ENCODE results near the gene TARDBP.

TARDBP gene

GRCh38 chr1:10978719-10979118 lies 33.7 kb upstream of the TARDBP start:
- H3F3A ChIP-seq (ENCODE audit: control insufficient read depth, insufficient read depth), result no peaks in the 10 kb centered on the region
- no peak for TF ChIP-seq EZH2phosphoT487 (IDR thresholded peaks at IDR 0.05; ENCODE audit: borderline replicate concordance, low read length)
- TF ChIP-seq, protein P1, sequence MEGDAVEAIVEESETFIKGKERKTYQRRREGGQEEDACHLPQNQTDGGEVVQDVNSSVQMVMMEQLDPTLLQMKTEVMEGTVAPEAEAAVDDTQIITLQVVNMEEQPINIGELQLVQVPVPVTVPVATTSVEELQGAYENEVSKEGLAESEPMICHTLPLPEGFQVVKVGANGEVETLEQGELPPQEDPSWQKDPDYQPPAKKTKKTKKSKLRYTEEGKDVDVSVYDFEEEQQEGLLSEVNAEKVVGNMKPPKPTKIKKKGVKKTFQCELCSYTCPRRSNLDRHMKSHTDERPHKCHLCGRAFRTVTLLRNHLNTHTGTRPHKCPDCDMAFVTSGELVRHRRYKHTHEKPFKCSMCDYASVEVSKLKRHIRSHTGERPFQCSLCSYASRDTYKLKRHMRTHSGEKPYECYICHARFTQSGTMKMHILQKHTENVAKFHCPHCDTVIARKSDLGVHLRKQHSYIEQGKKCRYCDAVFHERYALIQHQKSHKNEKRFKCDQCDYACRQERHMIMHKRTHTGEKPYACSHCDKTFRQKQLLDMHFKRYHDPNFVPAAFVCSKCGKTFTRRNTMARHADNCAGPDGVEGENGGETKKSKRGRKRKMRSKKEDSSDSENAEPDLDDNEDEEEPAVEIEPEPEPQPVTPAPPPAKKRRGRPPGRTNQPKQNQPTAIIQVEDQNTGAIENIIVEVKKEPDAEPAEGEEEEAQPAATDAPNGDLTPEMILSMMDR (IDR thresholded peaks at IDR 0.05; ENCODE audit: low read depth, low read length, poor library complexity, severe bottlenecking), result no peak
- no peak overlapping the region for H3K4me3 ChIP-seq (ENCODE audit: low read length)

DNA sequence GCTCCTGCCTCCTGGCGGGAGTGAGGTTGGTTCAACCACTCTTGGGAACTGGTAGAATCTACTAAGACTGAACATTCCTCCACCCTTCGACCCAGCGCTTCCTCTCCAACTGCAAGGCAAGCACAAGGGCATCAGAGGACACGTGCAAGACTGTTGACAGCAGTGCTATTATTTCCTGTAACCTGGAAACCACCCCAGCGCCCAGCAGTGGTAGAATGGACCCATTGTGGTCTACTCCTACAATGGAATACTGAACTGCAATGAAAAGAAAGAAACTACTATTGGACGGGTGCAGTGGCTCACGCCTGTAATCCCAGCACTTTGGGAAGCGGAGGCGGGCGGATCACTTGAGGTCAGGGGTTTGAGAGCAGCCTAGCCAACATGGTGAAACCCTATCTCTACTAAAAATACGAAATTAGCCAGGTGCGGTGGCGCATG lies 33.0 kb upstream of the TARDBP start:
- no peaks in the 10 kb centered on the region for H3K9me2 ChIP-seq (replicated peaks; ENCODE audit: control insufficient read depth, low read length)
- H3F3A ChIP-seq (ENCODE audit: control insufficient read depth, insufficient read depth), result no peaks in the 10 kb centered on the region
- no peak overlapping the region for H3K27ac ChIP-seq (ENCODE audit: low read depth, low read length)
- H3K27me3 ChIP-seq (ENCODE audit: control insufficient read depth, low read length), result peaks cover 33% of the 10 kb centered on the region
- no peaks in the 10 kb centered on the region for H3K9me3 ChIP-seq (ENCODE audit: control insufficient read depth, insufficient read depth, low read length)
- no peaks in the 10 kb centered on the region for H4K20me1 ChIP-seq (ENCODE audit: control insufficient read depth, insufficient read depth, low read depth, low read length)
- no peaks in the 10 kb centered on the region for H3K36me3 ChIP-seq (ENCODE audit: control insufficient read depth, low read length)
- H3K4me2 ChIP-seq (ENCODE audit: low read length), result no peak overlapping the region
- TF ChIP-seq, protein P1 (IDR thresholded peaks at IDR 0.05; ENCODE audit: low read depth, low read length, poor library complexity, severe bottlenecking), result no peak
- no peak for TF ChIP-seq EZH2phosphoT487 (IDR thresholded peaks at IDR 0.05; ENCODE audit: borderline replicate concordance, low read length)
- H3K4me3 ChIP-seq (ENCODE audit: low read length), result no peak overlapping the region
- peaks cover 7% of the 10 kb centered on the region for H3K4me1 ChIP-seq (ENCODE audit: control insufficient read depth, low read length)
- H3K79me2 ChIP-seq (ENCODE audit: control insufficient read depth, low read length), result no peaks in the 10 kb centered on the region

More at GRCh38 chr1:10978719-10979118, 33.7 kb upstream of the TARDBP start:
- H3K9me2 ChIP-seq (replicated peaks; ENCODE audit: control insufficient read depth, low read length), result no peaks in the 10 kb centered on the region
- no peaks in the 10 kb centered on the region for H3K79me2 ChIP-seq (ENCODE audit: control insufficient read depth, low read length)
- no peaks in the 10 kb centered on the region for H3K9me3 ChIP-seq (ENCODE audit: control insufficient read depth, insufficient read depth, low read length)
- no peak overlapping the region for H3K27ac ChIP-seq (ENCODE audit: low read depth, low read length)
- H4K20me1 ChIP-seq (ENCODE audit: control insufficient read depth, insufficient read depth, low read depth, low read length), result no peaks in the 10 kb centered on the region
- no peaks in the 10 kb centered on the region for H3K36me3 ChIP-seq (ENCODE audit: control insufficient read depth, low read length)
- no peak overlapping the region for H3K4me2 ChIP-seq (ENCODE audit: low read length)
- peaks cover 7% of the 10 kb centered on the region for H3K4me1 ChIP-seq (ENCODE audit: control insufficient read depth, low read length)
- H3K27me3 ChIP-seq (ENCODE audit: control insufficient read depth, low read length), result peaks cover 33% of the 10 kb centered on the region

GRCh38 chr1:10980094-10980577 lies 32.3 kb upstream of the TARDBP start:
- Histone ChIP-seq H3K9me2 (replicated peaks; ENCODE audit: control insufficient read depth, low read length) (no peaks in the 10 kb centered on the region), H3F3A (ENCODE audit: control insufficient read depth, insufficient read depth) (no peaks in the 10 kb centered on the region), H3K27ac (ENCODE audit: low read depth, low read length) (no peak overlapping the region), H3K36me3 (ENCODE audit: control insufficient read depth, low read length) (no peaks in the 10 kb centered on the region), H3K4me2 (ENCODE audit: low read length) (0 out of 2 replicates have a peak overlapping the region, but pooled peaks have one; percentile 11), H3K4me3 (ENCODE audit: low read length) (no peak overlapping the region), H3K9me3 (ENCODE audit: control insufficient read depth, insufficient read depth, low read length) (no peaks in the 10 kb centered on the region), H4K20me1 (ENCODE audit: control insufficient read depth, insufficient read depth, low read depth, low read length) (no peaks in the 10 kb centered on the region), H3K27me3 (ENCODE audit: control insufficient read depth, low read length) (peaks cover 36% of the 10 kb centered on the region), H3K79me2 (ENCODE audit: control insufficient read depth, low read length) (no peaks in the 10 kb centered on the region), H3K4me1 (ENCODE audit: control insufficient read depth, low read length) (peaks cover 7% of the 10 kb centered on the region)
- TF ChIP-seq EZH2phosphoT487 (IDR thresholded peaks at IDR 0.05; ENCODE audit: borderline replicate concordance, low read length), result no peak
- TF ChIP-seq, protein P1 (IDR thresholded peaks at IDR 0.05; ENCODE audit: low read depth, low read length, poor library complexity, severe bottlenecking), result no peak

All from DOHH2 (cell line).